AG09319 (cell line): ENCODE results near the gene CLDN7.

Experiments used
- DNase-seq: peaks from one replicate; pipeline ENCODE4 v3.0.0-alpha.2; 2010; ENCODE audit warnings: low read depth; ENCODE audit errors: extremely low read depth
- TF ChIP-seq, protein P1 (sequence below): IDR thresholded peaks from 2 replicates; pipeline ENCODE4 v1.5.1; 2011; ENCODE audit warnings: low read depth, mild to moderate bottlenecking, inconsistent platforms, low read length, moderate library complexity

CLDN7 gene

DNA sequence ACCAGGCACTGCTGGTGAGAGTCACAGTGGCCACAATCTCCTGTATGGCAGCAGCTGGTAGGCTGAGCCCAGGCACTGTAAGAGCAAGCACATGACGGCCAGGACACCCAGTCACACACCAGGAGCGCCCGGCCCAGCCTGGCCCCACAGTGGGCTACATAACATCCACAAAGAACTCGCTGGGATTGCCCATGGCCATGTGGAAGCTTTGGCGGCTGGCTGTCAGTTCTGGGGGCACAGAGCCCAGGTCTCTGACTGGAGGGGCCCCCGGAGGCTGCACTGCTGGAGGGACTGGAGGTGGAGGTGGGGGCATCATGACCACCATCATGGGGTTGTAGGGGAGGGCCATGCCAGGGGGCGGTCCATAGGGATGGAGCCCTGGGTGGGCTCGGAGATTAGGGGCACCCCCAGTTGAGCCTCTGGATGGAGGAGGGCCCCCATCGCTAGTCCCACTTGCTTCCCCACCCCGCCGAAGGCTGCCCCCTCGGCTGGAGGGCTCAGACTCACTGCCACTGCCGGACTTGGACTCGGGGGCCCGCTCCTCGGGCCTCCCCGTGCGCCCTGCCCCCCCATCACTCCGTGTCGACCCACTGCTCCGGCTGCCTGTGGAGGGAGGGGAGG, 36.5 kb downstream of the CLDN7 start:
- TF ChIP-seq, protein P1, sequence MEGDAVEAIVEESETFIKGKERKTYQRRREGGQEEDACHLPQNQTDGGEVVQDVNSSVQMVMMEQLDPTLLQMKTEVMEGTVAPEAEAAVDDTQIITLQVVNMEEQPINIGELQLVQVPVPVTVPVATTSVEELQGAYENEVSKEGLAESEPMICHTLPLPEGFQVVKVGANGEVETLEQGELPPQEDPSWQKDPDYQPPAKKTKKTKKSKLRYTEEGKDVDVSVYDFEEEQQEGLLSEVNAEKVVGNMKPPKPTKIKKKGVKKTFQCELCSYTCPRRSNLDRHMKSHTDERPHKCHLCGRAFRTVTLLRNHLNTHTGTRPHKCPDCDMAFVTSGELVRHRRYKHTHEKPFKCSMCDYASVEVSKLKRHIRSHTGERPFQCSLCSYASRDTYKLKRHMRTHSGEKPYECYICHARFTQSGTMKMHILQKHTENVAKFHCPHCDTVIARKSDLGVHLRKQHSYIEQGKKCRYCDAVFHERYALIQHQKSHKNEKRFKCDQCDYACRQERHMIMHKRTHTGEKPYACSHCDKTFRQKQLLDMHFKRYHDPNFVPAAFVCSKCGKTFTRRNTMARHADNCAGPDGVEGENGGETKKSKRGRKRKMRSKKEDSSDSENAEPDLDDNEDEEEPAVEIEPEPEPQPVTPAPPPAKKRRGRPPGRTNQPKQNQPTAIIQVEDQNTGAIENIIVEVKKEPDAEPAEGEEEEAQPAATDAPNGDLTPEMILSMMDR, result no peak
- DNase-seq, result no peak

DNA sequence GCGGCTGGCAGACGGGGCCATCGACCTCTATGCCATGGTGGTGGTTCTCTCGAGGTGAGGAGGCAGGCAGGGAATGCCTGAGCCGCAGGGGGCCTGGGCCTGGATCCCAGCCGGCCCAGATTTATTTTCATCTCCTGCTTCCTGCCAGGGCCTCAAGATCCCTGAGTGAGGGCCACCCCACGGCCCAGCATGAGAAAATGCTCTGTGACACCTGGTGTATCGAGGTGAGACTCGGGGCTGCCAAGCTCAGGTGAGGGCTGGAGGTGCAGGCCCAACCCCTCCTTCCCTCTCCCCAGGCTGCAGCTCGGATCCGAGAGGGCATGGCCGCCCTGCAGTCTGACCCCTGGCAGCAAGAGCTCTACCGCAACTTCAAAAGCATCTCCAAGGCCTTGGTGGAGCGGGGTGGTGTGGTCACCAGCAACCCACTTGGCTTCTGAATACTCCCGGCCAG, 37.6 kb downstream of the CLDN7 start:
- TF ChIP-seq, protein P1, result no peak

GRCh38 chr17:7224110-7224509, 38.2 kb downstream of the CLDN7 start:
- no peak for DNase-seq
- TF ChIP-seq, protein P1, result no peak

More for the DNA sequence above, 37.6 kb downstream of the CLDN7 start:
- no peak for DNase-seq

DNA sequence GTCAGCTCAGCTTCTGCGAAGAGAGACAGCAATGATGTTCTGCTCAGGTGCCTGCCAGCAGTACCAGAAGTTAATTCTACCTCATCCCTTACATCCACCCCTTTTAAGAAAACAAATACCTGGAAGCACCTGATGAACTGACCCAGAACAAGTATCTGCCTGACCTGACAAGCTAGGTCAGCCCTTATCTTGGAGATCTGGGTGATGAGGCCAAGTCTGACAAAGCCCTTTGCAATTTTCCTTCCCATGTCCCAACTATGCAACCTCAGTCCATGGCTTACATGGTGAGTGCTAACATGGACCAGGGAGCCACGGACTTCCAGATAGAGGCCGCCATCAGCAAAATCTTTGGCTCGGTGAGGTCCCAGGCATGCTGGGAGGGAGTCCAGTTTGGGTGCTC, 38.9 kb downstream of the CLDN7 start:
- DNase-seq, result no peak
- TF ChIP-seq, protein P1, result no peak

DNA sequence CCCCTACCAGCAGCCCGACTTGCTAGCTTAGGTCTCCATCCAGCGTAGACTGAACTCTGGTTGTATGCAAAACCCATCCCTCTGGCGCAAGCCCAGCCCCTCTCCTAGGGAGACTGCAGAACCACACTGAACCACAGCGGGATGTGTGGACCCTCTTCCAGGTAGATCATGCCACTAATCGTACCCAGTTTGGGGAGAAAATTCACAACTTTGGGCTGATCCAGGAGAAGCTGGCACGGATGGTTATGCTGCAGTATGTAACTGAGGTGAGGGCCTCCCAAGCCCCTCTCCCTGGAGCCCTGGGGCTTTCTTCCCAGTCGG, 39.3 kb downstream of the CLDN7 start:
- TF ChIP-seq, protein P1, result no peak
- no peak for DNase-seq

DNA sequence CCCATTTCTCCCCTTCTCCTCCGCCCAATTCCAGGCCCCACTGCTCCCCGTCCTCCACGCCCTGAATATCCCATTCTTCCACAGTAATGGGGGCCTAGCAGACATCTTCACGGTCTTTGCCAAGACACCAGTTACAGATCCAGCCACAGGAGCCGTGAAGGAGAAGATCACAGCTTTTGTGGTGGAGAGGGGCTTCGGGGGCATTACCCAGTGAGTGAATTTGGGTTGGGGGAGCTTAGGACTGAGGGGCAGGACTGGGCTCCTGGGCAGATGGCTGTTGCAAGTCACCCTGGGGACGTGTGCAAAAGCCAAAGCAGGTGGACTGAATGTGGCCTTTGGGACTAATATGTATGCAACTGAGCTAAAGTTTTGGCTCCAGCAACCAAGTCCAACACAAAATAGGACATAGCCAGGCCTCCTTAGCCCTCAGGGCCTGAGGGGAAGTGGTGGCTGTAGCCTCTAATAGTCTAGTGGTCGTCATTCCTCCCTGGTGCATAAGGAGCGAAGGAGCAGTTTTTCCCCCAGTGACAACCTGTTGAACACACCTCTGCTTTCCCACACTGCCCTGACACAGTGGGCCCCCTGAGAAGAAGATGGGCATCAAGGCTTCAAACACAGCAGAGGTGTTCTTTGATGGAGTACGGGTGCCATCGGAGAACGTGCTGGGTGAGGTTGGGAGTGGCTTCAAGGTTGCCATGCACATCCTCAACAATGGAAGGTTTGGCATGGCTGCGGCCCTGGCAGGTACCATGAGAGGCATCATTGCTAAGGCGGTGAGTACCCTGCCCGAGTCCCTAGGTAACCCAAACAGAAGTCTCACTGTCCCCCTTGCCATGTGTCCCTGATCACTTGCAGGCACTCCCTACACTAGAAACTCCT, 39.9 kb downstream of the CLDN7 start:
- TF ChIP-seq, protein P1, result no peak
- DNase-seq, result no peak
